SK-N-SH treated with all-trans-retinoic acid at 6 μM for 48 hours (cell line): Measurements from ENCODE around the gene ARRB1.

Experiments
- CSRNP3 ChIP-seq: fragments of 250-450 bp; sonication (Bioruptor Pico); IDR thresholded peaks from 2 replicates; pipeline ENCODE4 v1.5.1; 2021; ENCODE audit warnings: mild to moderate bottlenecking, moderate library complexity
- ESRRG ChIP-seq: fragments of 250-450 bp; sonication (Bioruptor Pico); IDR thresholded peaks from 2 replicates; pipeline ENCODE4 v1.6.1; 2021; ENCODE audit warnings: mild to moderate bottlenecking
- PATZ1 ChIP-seq: fragments of 250-450 bp; sonication (Bioruptor Pico); IDR thresholded peaks from 2 replicates; pipeline ENCODE4 v1.8.0; 2020; ENCODE audit warnings: mild to moderate bottlenecking, moderate library complexity, borderline replicate concordance
- RARB ChIP-seq: fragments of 250-450 bp; sonication (Bioruptor Pico); IDR thresholded peaks from 2 replicates; pipeline ENCODE4 v1.8.0; 2021; ENCODE audit warnings: mild to moderate bottlenecking, moderate library complexity
- TOX ChIP-seq: fragments of 250-450 bp; sonication (Bioruptor Pico); IDR thresholded peaks from 2 replicates; pipeline ENCODE4 v1.8.0; 2021; ENCODE audit warnings: mild to moderate bottlenecking, moderate library complexity, borderline replicate concordance
- ZFP3 ChIP-seq: fragments of 250-450 bp; sonication (Bioruptor Pico); IDR thresholded peaks from 2 replicates; pipeline ENCODE4 v1.5.0; 2020; ENCODE audit warnings: mild to moderate bottlenecking, moderate library complexity
- ZFP30 ChIP-seq: fragments of 450-650 bp; formaldehyde crosslinking; IDR thresholded peaks from 2 replicates; pipeline ENCODE4 v1.5.0; 2022; ENCODE audit warnings: mild to moderate bottlenecking, moderate library complexity
- ZNF565 ChIP-seq: fragments of 450-650 bp; formaldehyde crosslinking; conservative IDR thresholded peaks from 2 replicates; pipeline ENCODE4 v1.5.0; 2020; ENCODE audit warnings: low read depth, mild to moderate bottlenecking, moderate library complexity
- ZNF70 ChIP-seq: fragments of 450-650 bp; formaldehyde crosslinking; IDR thresholded peaks from 2 replicates; pipeline ENCODE4 v1.5.0; 2020; ENCODE audit warnings: mild to moderate bottlenecking, moderate library complexity
- TF ChIP-seq, protein P1 (sequence below): fragments of 250-450 bp; sonication (Bioruptor Pico); IDR thresholded peaks from 2 replicates; pipeline ENCODE4 v1.5.1; 2020; ENCODE audit warnings: low read depth, mild to moderate bottlenecking, moderate library complexity

GRCh38 chr11:75347781-75348566 is 3.5 kb downstream of the ARRB1 start:
- TF ChIP-seq RARB (CRISPR knock-in tag) = no peak
- TF ChIP-seq ESRRG = no peak
- TF ChIP-seq ZFP30 (CRISPR knock-in tag) = no peak
- TF ChIP-seq, protein P1, sequence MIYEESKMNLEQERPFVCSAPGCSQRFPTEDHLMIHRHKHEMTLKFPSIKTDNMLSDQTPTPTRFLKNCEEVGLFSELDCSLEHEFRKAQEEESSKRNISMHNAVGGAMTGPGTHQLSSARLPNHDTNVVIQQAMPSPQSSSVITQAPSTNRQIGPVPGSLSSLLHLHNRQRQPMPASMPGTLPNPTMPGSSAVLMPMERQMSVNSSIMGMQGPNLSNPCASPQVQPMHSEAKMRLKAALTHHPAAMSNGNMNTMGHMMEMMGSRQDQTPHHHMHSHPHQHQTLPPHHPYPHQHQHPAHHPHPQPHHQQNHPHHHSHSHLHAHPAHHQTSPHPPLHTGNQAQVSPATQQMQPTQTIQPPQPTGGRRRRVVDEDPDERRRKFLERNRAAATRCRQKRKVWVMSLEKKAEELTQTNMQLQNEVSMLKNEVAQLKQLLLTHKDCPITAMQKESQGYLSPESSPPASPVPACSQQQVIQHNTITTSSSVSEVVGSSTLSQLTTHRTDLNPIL = no peak
- no peak for TF ChIP-seq PATZ1
- TF ChIP-seq ZFP3 (CRISPR knock-in tag) = no peak
- TF ChIP-seq ZNF70 (CRISPR knock-in tag) = no peak
- TF ChIP-seq ZNF565 = no peak
- no peak for TF ChIP-seq TOX (CRISPR knock-in tag)
- TF ChIP-seq CSRNP3 (CRISPR knock-in tag) = no peak
